ENCODE results near the gene PLXNA4.

DNA sequence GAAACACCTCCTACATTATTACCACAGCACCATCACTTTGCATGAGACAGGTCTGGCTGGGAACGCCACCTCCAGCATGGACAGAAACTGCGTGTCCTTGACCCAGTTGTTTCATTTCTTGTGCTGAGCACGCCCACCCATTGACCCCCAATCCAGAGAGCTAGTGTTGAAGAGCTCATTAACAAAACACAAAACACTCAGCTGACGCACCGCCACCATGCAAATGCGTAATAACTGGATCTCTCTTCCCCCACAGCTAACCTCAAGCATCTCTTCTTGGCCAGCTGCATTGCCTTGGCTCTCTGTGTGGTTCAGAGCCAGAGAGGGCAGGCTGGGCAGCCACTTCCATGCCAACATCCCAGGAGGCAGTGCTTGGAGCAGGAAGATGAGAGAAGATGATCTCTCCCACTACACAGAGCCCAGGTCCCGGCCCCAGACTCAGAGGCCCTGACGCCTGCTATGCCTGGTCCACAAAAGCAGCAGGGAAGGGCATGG lies 173.5 kb downstream of the PLXNA4 start:
- TF ChIP-seq, protein P1, sequence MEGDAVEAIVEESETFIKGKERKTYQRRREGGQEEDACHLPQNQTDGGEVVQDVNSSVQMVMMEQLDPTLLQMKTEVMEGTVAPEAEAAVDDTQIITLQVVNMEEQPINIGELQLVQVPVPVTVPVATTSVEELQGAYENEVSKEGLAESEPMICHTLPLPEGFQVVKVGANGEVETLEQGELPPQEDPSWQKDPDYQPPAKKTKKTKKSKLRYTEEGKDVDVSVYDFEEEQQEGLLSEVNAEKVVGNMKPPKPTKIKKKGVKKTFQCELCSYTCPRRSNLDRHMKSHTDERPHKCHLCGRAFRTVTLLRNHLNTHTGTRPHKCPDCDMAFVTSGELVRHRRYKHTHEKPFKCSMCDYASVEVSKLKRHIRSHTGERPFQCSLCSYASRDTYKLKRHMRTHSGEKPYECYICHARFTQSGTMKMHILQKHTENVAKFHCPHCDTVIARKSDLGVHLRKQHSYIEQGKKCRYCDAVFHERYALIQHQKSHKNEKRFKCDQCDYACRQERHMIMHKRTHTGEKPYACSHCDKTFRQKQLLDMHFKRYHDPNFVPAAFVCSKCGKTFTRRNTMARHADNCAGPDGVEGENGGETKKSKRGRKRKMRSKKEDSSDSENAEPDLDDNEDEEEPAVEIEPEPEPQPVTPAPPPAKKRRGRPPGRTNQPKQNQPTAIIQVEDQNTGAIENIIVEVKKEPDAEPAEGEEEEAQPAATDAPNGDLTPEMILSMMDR (conservative IDR thresholded peaks at IDR 0.05; ENCODE audit: low read depth, low read length): no peak
- no peak for TF ChIP-seq EZH2 (IDR thresholded peaks at IDR 0.05; ENCODE audit: borderline replicate concordance, low read depth, low read length, poor library complexity, severe bottlenecking)

All from A673 (cell line).